Trophoblast cell (in vitro differentiated cells and primary cell): ENCODE data around the gene ALKBH5.
A peak's percentile ranks its signal among the peaks of the same experiment; 100 is the strongest.

Experiments used
- DNase-seq, 2 donors: peaks; one replicate each; pipeline ENCODE4 v3.0.0-alpha.2; 2016
- H2AFZ ChIP-seq: 2 replicates; pipeline ENCODE4 v1.6.1; 2013; ENCODE audit warnings: low read length, moderate library complexity, mild to moderate bottlenecking; ENCODE audit not compliant: insufficient read depth, poor library complexity
- H2AK5ac ChIP-seq: 2 replicates; pipeline ENCODE4 v1.6.1; 2013; ENCODE audit warnings: mild to moderate bottlenecking, low read length
- H2BK120ac ChIP-seq: 2 replicates; pipeline ENCODE4 v1.6.1; 2013; ENCODE audit warnings: low read length, mild to moderate bottlenecking, moderate library complexity; ENCODE audit not compliant: insufficient read depth, poor library complexity
- H2BK12ac ChIP-seq: 2 replicates; pipeline ENCODE4 v1.6.1; 2013; ENCODE audit warnings: mild to moderate bottlenecking, low read length, moderate library complexity
- H2BK5ac ChIP-seq: 2 replicates; pipeline ENCODE4 v1.6.1; 2013; ENCODE audit warnings: low read length, low read depth, moderate library complexity, mild to moderate bottlenecking; ENCODE audit not compliant: poor library complexity
- H3K14ac ChIP-seq: 2 replicates; pipeline ENCODE4 v1.6.1; 2013; ENCODE audit warnings: mild to moderate bottlenecking, low read length
- H3K18ac ChIP-seq: 2 replicates; pipeline ENCODE4 v1.6.1; 2013; ENCODE audit warnings: mild to moderate bottlenecking, low read length
- H3K23ac ChIP-seq: 2 replicates; pipeline ENCODE4 v1.6.1; 2013; ENCODE audit warnings: low read length
- H3K27ac ChIP-seq: 2 replicates; pipeline ENCODE4 v1.5.1; 2013; ENCODE audit warnings: low read depth, mild to moderate bottlenecking, inconsistent platforms, low read length, moderate library complexity
- H3K27me3 ChIP-seq: 2 replicates; pipeline ENCODE4 v1.6.1; 2013; ENCODE audit warnings: inconsistent platforms, mild to moderate bottlenecking, low read length, moderate library complexity; ENCODE audit not compliant: insufficient read depth
- H3K36me3 ChIP-seq, 2 experiments: 1 replicate in 1 of 2; 2 replicates in 1 of 2; pipeline ENCODE4 v1.6.1; 2013; ENCODE audit warnings: low read length in 2 of 2, mild to moderate bottlenecking in 2 of 2, moderate library complexity in 1 of 2; ENCODE audit not compliant: insufficient read depth in 2 of 2, control insufficient read depth in 1 of 2
- H3K4ac ChIP-seq: 2 replicates; pipeline ENCODE4 v1.6.1; 2013; ENCODE audit warnings: low read depth, mild to moderate bottlenecking, low read length, moderate library complexity
- H3K4me1 ChIP-seq, 2 experiments: 1 replicate in 1 of 2; 2 replicates in 1 of 2; pipeline ENCODE4 v1.6.1; 2013; ENCODE audit warnings: low read length in 2 of 2, mild to moderate bottlenecking in 2 of 2, moderate library complexity in 1 of 2; ENCODE audit not compliant: insufficient read depth in 2 of 2, control insufficient read depth in 1 of 2
- H3K4me2 ChIP-seq: 2 replicates; pipeline ENCODE4 v1.6.1; 2013; ENCODE audit warnings: inconsistent platforms, mild to moderate bottlenecking, low read length, moderate library complexity
- H3K4me3 ChIP-seq: 2 replicates; pipeline ENCODE4 v1.5.1; 2013; ENCODE audit warnings: mild to moderate bottlenecking, low read depth, low read length, inconsistent platforms
- H3K79me1 ChIP-seq: one replicate; pipeline ENCODE4 v1.6.1; 2013; ENCODE audit warnings: low read length
- H3K79me2 ChIP-seq: 2 replicates; pipeline ENCODE4 v1.6.1; 2013; ENCODE audit warnings: low read length, mild to moderate bottlenecking; ENCODE audit not compliant: control insufficient read depth, insufficient read depth, poor library complexity
- H3K9ac ChIP-seq: 2 replicates; pipeline ENCODE4 v1.6.1; 2013; ENCODE audit warnings: mild to moderate bottlenecking, low read length
- H3K9me3 ChIP-seq: 2 replicates; pipeline ENCODE4 v1.6.1; 2013; ENCODE audit warnings: low read depth, mild to moderate bottlenecking, control low read depth, inconsistent platforms, low read length; ENCODE audit not compliant: insufficient read depth
- H4K12ac ChIP-seq: 2 replicates; pipeline ENCODE4 v1.6.1; 2013; ENCODE audit warnings: low read depth, mild to moderate bottlenecking, low read length, moderate library complexity
- H4K8ac ChIP-seq: 2 replicates; pipeline ENCODE4 v1.6.1; 2013; ENCODE audit warnings: low read depth, mild to moderate bottlenecking, low read length, moderate library complexity
- H4K91ac ChIP-seq: one replicate; pipeline ENCODE4 v1.6.1; 2013; ENCODE audit warnings: low read depth, mild to moderate bottlenecking, low read length, moderate library complexity
- WGBS: extraction: QIAGEN DNeasy Blood & Tissue Kit; methylation state at CpG from one replicate; pipeline ENCODE4 v1.1.7; 2013; ENCODE audit warnings: missing lambda C conversion rate; ENCODE audit not compliant: insufficient read length, insufficient coverage; ENCODE audit errors: extremely low coverage; 5-methylcytosine and 5-hydroxymethylcytosine counted together

ALKBH5 gene

DNA sequence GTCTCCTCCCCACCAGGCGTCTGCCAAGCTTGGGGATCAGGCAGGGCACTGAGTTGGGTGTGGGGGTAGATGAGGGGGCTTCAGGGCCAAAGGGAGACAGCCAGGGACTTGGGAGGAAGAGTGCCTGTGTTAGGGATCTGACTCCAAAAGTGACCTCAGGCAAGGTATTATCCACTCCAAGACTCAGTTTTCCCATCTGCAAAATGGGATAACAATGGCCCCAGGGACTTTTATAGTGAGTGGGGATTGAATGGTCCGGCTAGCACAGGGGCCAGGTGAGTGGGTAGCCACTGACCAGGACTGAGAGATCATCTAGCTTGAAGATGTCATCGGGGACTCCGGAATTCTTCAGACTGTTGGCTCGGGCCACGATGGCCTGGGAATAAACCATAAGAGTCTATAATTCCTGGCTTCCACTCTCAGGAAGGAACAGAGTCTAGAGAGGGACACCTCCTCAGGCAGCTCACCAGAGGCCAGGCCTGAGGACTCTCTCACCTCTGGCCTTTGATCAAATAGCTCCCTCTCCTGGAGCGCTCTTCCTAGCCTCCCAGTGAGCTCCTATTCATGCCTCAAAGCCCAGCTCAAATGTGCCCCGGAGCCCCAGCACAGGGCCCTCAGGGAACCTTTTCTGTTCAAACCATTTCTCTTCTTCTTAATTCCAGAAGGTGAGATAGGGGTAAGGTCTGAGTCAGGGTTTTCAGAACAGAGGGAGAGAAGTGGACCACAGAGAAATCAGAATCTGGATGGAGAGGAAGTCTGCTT lies 71.4 kb downstream of the ALKBH5 start:
- Histone ChIP-seq H3K79me1 (peaks cover 9% of the 10 kb centered on the region), H4K12ac (no peak overlapping the region), H2AFZ (no peak overlapping the region), H3K4ac (no peak overlapping the region), H3K4me2 (no peak overlapping the region), H3K4me1 (peaks cover 20% of the 10 kb centered on the region in 2 experiments), H3K23ac (no peak overlapping the region), H3K36me3 (peaks cover 64 to 65% of the 10 kb centered on the region in 2 experiments), H4K91ac (no peak overlapping the region), H2BK12ac (no peak overlapping the region), H3K9me3 (no peaks in the 10 kb centered on the region), H2AK5ac (no peak overlapping the region), H3K79me2 (peaks cover 12% of the 10 kb centered on the region), H2BK120ac (no peak overlapping the region), H4K8ac (no peak overlapping the region), H3K27ac (no peak overlapping the region), H3K4me3 (no peak overlapping the region), H3K9ac (no peak overlapping the region), H3K14ac (no peak overlapping the region), H2BK5ac (no peak overlapping the region), H3K27me3 (no peaks in the 10 kb centered on the region), H3K18ac (no peak overlapping the region)
- no CpG with 5 or more reads among the region's 8 CpGs for WGBS
- peak in 1 of 2 donors; percentile 5 for DNase-seq

DNA sequence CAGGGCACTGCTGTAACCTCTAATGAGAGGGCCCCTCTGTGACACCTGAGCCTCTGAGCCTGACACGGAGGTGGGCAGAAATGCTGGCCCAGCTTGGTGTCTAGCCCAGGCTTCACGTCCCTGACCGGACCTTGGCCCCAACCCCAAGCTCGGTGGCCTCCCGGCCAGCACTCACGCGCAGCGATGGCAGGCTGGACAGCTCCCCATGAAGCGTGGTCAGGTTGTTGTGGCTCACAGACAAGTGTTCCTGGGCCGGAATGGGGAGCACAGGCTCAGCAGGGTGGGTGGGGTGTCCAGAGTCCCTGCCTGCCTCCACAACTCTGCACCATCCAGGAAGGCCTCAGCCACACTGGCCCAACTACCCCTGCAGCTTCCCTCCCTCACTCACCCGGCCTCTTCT lies 72.7 kb downstream of the ALKBH5 start:
- Histone ChIP-seq H3K4ac (no peak overlapping the region), H3K79me1 (peaks cover 16% of the 10 kb centered on the region), H3K9ac (no peak overlapping the region), H4K91ac (no peak overlapping the region), H3K9me3 (no peaks in the 10 kb centered on the region), H3K36me3 (peaks cover 51 to 54% of the 10 kb centered on the region in 2 experiments), H2BK120ac (no peak overlapping the region), H3K79me2 (peaks cover 17% of the 10 kb centered on the region), H3K14ac (no peak overlapping the region), H4K12ac (no peak overlapping the region), H3K23ac (no peak overlapping the region), H3K18ac (no peak overlapping the region), H2AFZ (no peak overlapping the region), H2AK5ac (no peak overlapping the region), H3K27ac (no peak overlapping the region), H3K4me2 (peak overlapping the region; percentile 80), H2BK12ac (no peak overlapping the region), H3K27me3 (no peaks in the 10 kb centered on the region), H3K4me3 (no peak overlapping the region), H2BK5ac (no peak overlapping the region), H3K4me1 (peaks cover 22 to 23% of the 10 kb centered on the region in 2 experiments), H4K8ac (no peak overlapping the region)
- WGBS: no CpG with 5 or more reads among the region's 11 CpGs
- no peak for DNase-seq

DNA sequence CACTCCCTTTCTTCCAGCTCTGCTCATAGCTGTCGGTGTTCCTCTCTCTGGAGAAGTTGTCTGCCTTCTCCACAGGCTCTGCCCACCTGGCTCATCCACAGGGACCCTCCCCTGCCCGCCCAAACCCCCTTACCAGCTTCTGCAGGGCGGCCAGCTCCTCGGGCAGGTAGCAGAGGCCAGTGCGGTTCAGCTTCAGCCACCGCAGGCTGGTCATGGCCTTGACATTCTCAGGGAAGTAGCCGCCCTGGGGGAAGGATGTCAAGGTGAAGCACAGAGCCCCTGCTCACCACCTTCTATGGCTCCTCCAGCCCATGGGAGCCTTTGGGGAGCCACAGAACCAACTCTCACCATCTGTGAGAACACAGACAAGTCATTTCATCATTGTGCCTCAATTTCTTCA lies 73.1 kb downstream of the ALKBH5 start:
- H3K4ac ChIP-seq: peak overlapping the region; percentile 30
- no peak overlapping the region for H2AFZ ChIP-seq
- no peak overlapping the region for H3K9ac ChIP-seq
- H2BK5ac ChIP-seq: no peak overlapping the region
- whole genome bisulfite sequencing: no CpG with 5 or more reads among the region's 7 CpGs
- no peak overlapping the region for H2BK120ac ChIP-seq
- H3K23ac ChIP-seq: no peak overlapping the region
- no peak overlapping the region for H3K14ac ChIP-seq
- no peak overlapping the region for H4K8ac ChIP-seq
- peak overlapping the region; percentile 80 for H3K4me2 ChIP-seq
- no peaks in the 10 kb centered on the region for H3K9me3 ChIP-seq
- no peak for DNase-seq
- H3K79me2 ChIP-seq: peaks cover 19% of the 10 kb centered on the region
- no peak overlapping the region for H4K91ac ChIP-seq
- peaks cover 16% of the 10 kb centered on the region for H3K79me1 ChIP-seq
- H3K36me3 ChIP-seq: peaks cover 47 to 49% of the 10 kb centered on the region in 2 experiments
- H3K4me3 ChIP-seq: no peak overlapping the region
- no peak overlapping the region for H3K18ac ChIP-seq
- peaks cover 26 to 27% of the 10 kb centered on the region in 2 experiments for H3K4me1 ChIP-seq
- H2AK5ac ChIP-seq: no peak overlapping the region
- no peaks in the 10 kb centered on the region for H3K27me3 ChIP-seq
- no peak overlapping the region for H4K12ac ChIP-seq
- H2BK12ac ChIP-seq: no peak overlapping the region
- no peak overlapping the region for H3K27ac ChIP-seq

DNA sequence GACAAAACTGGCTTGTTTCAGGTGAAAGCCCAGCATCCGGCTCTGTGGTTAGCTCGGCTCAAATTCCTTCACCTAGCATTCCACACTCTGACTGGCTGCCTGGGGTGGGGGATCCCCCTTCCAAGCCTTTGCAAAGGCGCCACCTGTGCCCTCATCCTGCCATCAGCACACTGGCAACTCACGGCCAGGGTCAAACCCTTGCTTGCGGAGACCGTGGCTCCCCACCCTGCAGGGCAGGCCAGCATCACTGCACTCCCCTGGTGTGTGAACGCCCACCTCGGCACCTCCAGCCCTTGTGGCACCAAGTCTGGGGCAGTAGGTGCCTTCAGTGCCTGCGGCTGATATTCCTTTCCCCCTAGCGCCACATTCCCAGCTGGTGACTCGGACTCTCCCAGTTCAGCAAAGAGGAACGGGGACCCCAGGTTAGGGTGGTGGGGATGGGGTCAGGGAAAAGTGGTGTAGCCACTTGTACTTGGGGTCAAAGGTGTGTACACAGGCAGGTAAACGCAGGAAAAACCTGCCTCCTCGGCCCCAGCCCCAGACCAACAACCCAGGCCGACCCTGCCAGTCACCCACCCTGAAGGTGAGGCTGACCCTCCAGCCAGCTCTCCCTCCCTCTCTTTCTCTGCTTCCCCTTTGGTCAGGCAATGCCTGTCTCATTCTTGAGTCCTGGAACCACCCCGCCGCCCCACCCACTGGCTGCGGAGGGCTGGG lies 73.8 kb downstream of the ALKBH5 start:
- H2BK120ac ChIP-seq: no peak overlapping the region
- H2AFZ ChIP-seq: peak overlapping the region; percentile 12
- H3K23ac ChIP-seq: no peak overlapping the region
- no peak overlapping the region for H2BK5ac ChIP-seq
- H3K4me1 ChIP-seq: peaks cover 30 to 31% of the 10 kb centered on the region in 2 experiments
- no CpG with 5 or more reads among the region's 18 CpGs for WGBS
- peak overlapping the region; percentile 15 for H2AK5ac ChIP-seq
- peak overlapping the region; percentile 93 for H3K14ac ChIP-seq
- peak overlapping the region; percentile 93 for H4K91ac ChIP-seq
- H3K9me3 ChIP-seq: no peaks in the 10 kb centered on the region
- H3K4ac ChIP-seq: peak overlapping the region; percentile 83
- peak overlapping the region; percentile 24 for H3K9ac ChIP-seq
- H2BK12ac ChIP-seq: no peak overlapping the region
- peak overlapping the region; percentile 95 for H3K18ac ChIP-seq
- peak overlapping the region; percentile 80 for H3K4me2 ChIP-seq
- H3K79me1 ChIP-seq: peaks cover 16% of the 10 kb centered on the region
- peak overlapping the region; percentile 5 for H4K12ac ChIP-seq
- H3K79me2 ChIP-seq: peaks cover 19% of the 10 kb centered on the region
- H3K27ac ChIP-seq: peak overlapping the region; percentile 65
- DNase-seq: peak in 1 of 2 donors; percentile 25
- peaks cover 40 to 43% of the 10 kb centered on the region in 2 experiments for H3K36me3 ChIP-seq
- H4K8ac ChIP-seq: no peak overlapping the region
- H3K4me3 ChIP-seq: peak overlapping the region; percentile 92
- H3K27me3 ChIP-seq: no peaks in the 10 kb centered on the region
